GM12873 (cell line): Measurements from ENCODE around the gene GAPVD1.

Experiments used
- TF ChIP-seq, protein P1 (sequence below): IDR thresholded peaks from 2 replicates; pipeline ENCODE4 v1.5.1; 2012; ENCODE audit warnings: low read depth, mild to moderate bottlenecking, moderate library complexity, low read length, control low read depth; ENCODE audit not compliant: insufficient read depth; ENCODE audit errors: missing control alignments

Gene GAPVD1

DNA sequence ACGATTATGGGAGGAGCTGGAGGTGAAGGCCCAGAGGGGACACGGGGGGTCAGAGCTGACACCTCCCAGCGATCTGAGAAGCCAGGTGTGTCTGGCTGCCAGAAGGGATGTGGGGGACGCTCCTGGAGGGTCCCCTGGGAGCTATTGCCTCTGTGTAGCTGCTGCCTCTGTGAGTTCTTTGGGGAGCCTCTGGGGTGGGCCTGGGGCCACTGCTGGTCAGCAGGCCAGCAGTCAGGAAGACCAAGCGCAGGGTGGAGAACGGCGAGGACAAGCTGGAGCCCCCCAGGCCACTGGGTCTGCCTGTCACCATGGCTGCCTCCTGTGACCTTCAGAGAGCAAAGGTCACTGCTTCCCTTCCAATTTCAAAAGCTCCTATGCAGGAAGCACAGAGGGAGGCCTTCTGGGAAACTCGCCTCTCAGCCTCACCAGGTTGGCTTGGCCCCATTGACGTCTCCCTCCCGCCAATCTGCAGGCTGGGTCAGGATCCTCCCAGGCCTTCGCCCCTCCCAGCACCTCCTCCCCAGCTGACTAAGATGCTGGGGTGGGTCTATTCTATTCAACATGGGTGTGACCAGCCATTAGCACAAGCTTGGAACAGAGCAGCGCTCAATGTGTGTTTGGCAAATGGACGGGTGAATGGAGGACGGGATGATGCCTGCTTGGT, 126.4 kb downstream of the GAPVD1 start:
- TF ChIP-seq, protein P1, sequence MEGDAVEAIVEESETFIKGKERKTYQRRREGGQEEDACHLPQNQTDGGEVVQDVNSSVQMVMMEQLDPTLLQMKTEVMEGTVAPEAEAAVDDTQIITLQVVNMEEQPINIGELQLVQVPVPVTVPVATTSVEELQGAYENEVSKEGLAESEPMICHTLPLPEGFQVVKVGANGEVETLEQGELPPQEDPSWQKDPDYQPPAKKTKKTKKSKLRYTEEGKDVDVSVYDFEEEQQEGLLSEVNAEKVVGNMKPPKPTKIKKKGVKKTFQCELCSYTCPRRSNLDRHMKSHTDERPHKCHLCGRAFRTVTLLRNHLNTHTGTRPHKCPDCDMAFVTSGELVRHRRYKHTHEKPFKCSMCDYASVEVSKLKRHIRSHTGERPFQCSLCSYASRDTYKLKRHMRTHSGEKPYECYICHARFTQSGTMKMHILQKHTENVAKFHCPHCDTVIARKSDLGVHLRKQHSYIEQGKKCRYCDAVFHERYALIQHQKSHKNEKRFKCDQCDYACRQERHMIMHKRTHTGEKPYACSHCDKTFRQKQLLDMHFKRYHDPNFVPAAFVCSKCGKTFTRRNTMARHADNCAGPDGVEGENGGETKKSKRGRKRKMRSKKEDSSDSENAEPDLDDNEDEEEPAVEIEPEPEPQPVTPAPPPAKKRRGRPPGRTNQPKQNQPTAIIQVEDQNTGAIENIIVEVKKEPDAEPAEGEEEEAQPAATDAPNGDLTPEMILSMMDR: no peak

DNA sequence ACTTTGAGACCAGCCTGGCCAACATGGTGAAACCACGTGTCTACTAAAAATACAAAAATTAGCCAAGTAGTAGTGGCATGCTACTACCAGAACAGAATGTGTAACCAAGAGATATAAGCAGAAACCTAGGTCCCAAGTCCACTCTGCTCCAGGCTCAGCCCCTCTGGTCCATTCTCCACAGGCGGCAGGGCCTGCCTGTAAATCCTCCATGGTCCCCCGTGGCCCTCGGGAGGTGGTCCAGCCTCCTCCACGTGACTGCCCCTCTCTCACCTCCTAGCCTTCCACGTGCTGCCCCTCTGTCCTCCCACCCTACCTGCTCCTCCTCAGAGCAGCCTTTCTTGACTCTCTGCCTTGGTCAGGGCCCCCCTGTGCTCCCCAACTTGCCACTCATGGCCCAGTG, 127.4 kb downstream of the GAPVD1 start:
- TF ChIP-seq, protein P1: no peak

DNA sequence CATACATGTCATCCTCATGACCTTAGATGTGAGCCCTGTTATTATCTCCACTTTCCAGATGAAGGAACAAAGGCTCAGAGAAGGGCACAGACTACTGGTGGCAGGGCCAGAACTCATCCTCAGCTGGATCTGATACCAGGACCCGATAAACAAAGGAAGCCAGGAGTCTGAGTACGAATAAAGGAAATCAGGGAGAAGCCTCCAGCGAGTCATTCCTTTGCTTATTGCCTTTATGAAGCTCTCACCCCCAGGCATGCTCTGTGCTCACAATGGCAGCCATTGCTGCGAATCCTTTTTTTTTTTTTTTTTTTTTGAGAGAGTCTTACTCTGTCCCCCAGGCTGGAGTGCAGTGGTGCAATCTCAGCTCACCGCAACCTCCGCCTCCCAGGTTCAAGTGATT, 130.1 kb downstream of the GAPVD1 start:
- TF ChIP-seq, protein P1: no peak

DNA sequence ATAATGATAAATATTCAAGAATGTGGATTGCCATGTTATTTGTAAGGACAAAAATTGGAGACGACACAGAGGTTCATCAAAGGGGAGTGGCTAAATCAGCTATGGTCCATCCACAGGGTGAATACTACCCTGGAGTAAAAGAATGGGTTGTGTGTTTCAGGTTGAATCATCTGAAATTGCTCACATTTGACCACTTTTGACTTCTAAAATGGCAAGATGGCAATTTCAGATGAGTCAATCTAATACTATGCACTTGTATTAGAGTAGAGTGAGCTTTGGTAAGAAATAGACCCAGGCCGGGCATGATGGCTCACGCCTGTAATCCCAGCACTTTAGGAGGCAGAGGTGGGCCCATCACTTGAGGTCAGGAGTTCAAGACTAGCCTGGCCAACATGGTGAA, 131.8 kb downstream of the GAPVD1 start:
- TF ChIP-seq, protein P1: no peak

DNA sequence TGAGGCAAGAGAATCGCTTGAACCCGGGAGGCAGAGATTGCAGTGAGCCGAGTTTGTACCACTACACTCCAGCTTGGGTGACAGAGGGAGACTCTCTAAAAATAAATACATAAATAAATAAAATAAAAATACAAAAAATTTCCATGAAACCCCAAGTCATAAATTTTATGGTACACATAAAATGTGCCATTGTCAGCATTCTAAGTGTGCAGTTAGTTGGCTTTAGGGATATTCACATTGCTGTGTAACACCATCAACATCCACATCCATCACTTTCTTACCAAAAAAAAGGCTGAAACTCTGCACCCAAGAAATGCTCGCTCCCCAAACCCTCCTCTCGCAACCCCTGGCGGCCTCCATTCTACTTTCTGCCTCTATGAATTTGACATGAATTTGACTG, 135.2 kb downstream of the GAPVD1 start:
- TF ChIP-seq, protein P1: no peak

DNA sequence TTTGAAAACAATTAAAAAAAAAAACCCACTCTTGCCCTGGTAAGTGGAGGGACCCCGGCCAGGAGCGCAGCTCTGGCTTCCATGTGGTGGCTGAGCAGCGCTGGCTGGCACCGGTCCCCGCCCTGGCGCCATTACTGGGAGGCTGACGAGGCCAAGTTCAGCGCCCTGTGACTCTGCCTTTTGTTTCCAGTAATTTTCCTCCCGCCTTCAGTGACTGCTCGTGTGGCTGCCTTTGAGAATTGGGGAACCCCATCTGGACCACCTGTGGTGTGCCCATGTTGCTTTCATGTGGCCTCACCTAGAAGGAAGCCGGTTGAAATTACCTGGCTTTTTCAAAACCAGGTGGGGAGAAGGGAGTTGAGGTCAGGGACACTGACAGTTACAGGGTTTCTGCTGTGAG, 136.1 kb downstream of the GAPVD1 start:
- TF ChIP-seq, protein P1: no peak

DNA sequence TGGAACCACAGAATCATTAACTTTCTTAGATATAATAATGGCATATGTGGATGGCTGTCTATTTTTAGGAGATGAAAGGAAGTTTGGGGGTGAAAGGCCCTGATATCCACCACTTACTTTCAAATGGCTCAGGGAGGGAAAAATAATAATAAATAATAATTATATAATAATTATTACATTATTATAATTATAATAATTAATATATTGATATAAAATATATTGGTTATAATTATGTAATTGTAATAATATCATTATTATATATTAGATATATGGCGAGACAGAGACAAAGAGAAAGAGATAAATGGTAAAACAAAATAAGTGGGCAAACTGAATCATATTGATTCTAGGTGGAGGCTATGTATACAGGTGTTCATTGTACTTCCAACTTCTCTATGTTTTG, 136.6 kb downstream of the GAPVD1 start:
- TF ChIP-seq, protein P1: no peak
